OCI-LY7 (cell line): ENCODE measurements around the gene RPA3.

Experiments used
- EZH2phosphoT487 ChIP-seq: fragments of 200-600 bp; sonication (generic); IDR thresholded peaks from 2 replicates; pipeline ENCODE4 v1.6.1; 2018; ENCODE audit warnings: low read depth, borderline replicate concordance, mild to moderate bottlenecking, mixed run types, antibody characterized with exemption, low read length, moderate library complexity, mixed read lengths
- TF ChIP-seq, protein P1 (sequence below): fragments of 200-600 bp; sonication (generic); conservative IDR thresholded peaks from 2 replicates; pipeline ENCODE4 v1.5.1; 2014; ENCODE audit warnings: mild to moderate bottlenecking, antibody characterized with exemption, low read length, moderate library complexity, mixed read lengths

DNA sequence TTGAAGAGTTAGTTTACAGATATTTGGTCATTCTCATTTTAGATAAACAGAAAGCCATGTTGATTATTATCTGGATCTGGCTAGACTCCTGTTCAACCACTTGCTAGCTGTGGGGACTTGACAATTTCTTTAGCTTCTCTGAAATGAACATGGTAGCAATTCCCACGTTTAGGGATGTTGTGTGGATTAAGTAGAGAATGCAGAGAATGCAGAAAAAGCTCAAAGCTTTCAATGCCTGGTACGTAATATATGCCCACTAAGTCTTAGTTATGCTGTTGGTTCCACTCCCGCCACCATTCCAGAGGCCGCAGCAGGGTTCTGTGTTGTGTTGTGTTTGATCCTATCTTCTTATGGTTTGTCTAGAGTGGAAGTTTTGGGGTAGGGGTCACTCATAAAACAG lies 39.2 kb upstream of the RPA3 start:
- TF ChIP-seq EZH2phosphoT487: no peak
- TF ChIP-seq, protein P1, sequence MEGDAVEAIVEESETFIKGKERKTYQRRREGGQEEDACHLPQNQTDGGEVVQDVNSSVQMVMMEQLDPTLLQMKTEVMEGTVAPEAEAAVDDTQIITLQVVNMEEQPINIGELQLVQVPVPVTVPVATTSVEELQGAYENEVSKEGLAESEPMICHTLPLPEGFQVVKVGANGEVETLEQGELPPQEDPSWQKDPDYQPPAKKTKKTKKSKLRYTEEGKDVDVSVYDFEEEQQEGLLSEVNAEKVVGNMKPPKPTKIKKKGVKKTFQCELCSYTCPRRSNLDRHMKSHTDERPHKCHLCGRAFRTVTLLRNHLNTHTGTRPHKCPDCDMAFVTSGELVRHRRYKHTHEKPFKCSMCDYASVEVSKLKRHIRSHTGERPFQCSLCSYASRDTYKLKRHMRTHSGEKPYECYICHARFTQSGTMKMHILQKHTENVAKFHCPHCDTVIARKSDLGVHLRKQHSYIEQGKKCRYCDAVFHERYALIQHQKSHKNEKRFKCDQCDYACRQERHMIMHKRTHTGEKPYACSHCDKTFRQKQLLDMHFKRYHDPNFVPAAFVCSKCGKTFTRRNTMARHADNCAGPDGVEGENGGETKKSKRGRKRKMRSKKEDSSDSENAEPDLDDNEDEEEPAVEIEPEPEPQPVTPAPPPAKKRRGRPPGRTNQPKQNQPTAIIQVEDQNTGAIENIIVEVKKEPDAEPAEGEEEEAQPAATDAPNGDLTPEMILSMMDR: no peak
